OCI-LY3 (cell line): ENCODE measurements around the gene GPR55.

ENCODE experiments used
- H2AFZ ChIP-seq: fragments of 200-600, 300-600 bp; shearing (Covaris generic); 2 replicates; pipeline ENCODE4 v1.6.0; 2014; ENCODE audit warnings: antibody characterized with exemption, low read depth, low read length
- H3K27ac ChIP-seq: fragments of 200-600, 300-600 bp; sonication (generic); 2 replicates; pipeline ENCODE4 v1.5.1; 2014; ENCODE audit warnings: mild to moderate bottlenecking, low read length, moderate library complexity, mixed read lengths
- H3K27me3 ChIP-seq: fragments of 200-600, 300-600 bp; sonication (generic); 2 replicates; pipeline ENCODE4 v1.6.1; 2014; ENCODE audit warnings: low read depth, low read length, mixed read lengths
- H3K36me3 ChIP-seq: fragments of 200-600, 300-600 bp; sonication (generic); replicated peaks from 2 replicates; pipeline ENCODE3; 2014; ENCODE audit warnings: low read depth, low read length, mixed read lengths
- H3K4me1 ChIP-seq: fragments of 300-600, 200-600 bp; sonication (generic); 2 replicates; pipeline ENCODE4 v1.6.1; 2014; ENCODE audit warnings: low read length, mixed read lengths
- H3K4me2 ChIP-seq: fragments of 200-600, 300-600 bp; sonication (generic); 2 replicates; pipeline ENCODE4 v1.6.1; 2014; ENCODE audit warnings: low read length, mixed read lengths
- H3K4me3 ChIP-seq: fragments of 300-600, 200-600 bp; sonication (generic); 2 replicates; pipeline ENCODE4 v1.5.1; 2014; ENCODE audit warnings: antibody characterized with exemption, mild to moderate bottlenecking, low read length, moderate library complexity
- H3K79me2 ChIP-seq: fragments of 300-600, 200-600 bp; shearing (Covaris generic); 2 replicates; pipeline ENCODE4 v1.6.1; 2014; ENCODE audit warnings: mild to moderate bottlenecking, low read length, mixed read lengths
- H3K9ac ChIP-seq: fragments of 300-600, 200-600 bp; shearing (Covaris generic); 2 replicates; pipeline ENCODE4 v1.6.0; 2014; ENCODE audit warnings: mild to moderate bottlenecking, low read length, moderate library complexity
- H3K9me3 ChIP-seq: fragments of 200-600, 300-600 bp; shearing (Covaris generic); 2 replicates; pipeline ENCODE4 v1.6.1; 2014; ENCODE audit warnings: low read length, mixed read lengths; ENCODE audit not compliant: insufficient read depth
- H4K20me1 ChIP-seq: fragments of 200-600, 300-600 bp; sonication (generic); 2 replicates; pipeline ENCODE4 v1.6.1; 2016; ENCODE audit warnings: low read length, mixed read lengths; ENCODE audit not compliant: insufficient read depth
- CTCF ChIP-seq: fragments of 200-600, 300-600 bp; sonication (generic); IDR thresholded peaks from 2 replicates; pipeline ENCODE4 v1.5.1; 2014; ENCODE audit warnings: antibody characterized with exemption, low read length, low read depth
- EZH2phosphoT487 ChIP-seq: fragments of 200-600 bp; shearing (Covaris generic); IDR thresholded peaks from 2 replicates; pipeline ENCODE4 v1.6.1; 2018; ENCODE audit warnings: antibody characterized with exemption, mixed run types, low read depth

Gene GPR55

GRCh38 chr2:230928701-230929380 lies 3.8 kb upstream of the GPR55 start:
- TF ChIP-seq EZH2phosphoT487 (no peak), CTCF (no peak)
- Histone ChIP-seq H3K9me3 (no peaks in the 10 kb centered on the region), H3K4me3 (no peak overlapping the region), H3K36me3 (no peaks in the 10 kb centered on the region), H3K79me2 (no peaks in the 10 kb centered on the region), H3K27me3 (no peaks in the 10 kb centered on the region), H3K27ac (no peak overlapping the region), H2AFZ (no peak overlapping the region; the same call in 1 of the 2 replicates), H3K9ac (no peak overlapping the region), H3K4me2 (no peak overlapping the region), H4K20me1 (no peaks in the 10 kb centered on the region), H3K4me1 (peaks cover 46% of the 10 kb centered on the region)

DNA sequence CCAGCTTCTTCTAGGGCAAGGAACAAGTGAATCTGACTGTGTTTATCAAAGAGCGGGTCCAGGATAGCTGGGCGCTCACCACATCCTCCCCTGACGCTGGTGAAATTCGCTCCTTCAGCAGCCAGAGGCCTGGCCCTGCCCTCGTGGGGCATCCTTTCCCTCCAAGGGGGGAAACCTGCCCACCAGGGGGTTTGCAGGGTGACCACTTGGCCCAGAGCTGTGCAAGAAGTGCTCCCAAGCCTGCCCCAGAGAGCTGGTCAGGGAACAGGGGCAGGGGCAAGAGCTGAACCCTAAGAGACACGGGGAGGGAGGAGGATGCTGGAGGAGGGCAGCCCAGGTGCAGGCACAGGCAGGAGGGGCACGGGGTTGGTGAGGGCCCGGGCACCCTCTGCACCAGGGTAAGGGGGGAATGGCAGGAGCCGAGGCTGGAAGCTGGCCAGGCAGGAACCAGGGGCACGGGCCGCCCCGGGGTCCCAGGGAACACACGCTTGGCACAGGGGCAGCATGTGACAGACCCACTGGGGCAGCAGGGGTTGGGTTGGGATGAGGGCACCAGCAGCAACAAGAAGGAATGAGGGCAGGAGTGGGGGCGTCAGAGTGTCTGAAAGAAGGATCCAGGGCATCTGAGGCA lies 2.8 kb upstream of the GPR55 start:
- Histone ChIP-seq H2AFZ (no peak overlapping the region), H3K79me2 (no peaks in the 10 kb centered on the region), H3K9me3 (no peaks in the 10 kb centered on the region), H3K9ac (no peak overlapping the region), H3K4me2 (no peak overlapping the region), H3K27me3 (no peaks in the 10 kb centered on the region), H3K4me3 (no peak overlapping the region), H3K27ac (no peak overlapping the region), H3K36me3 (no peaks in the 10 kb centered on the region), H4K20me1 (no peaks in the 10 kb centered on the region), H3K4me1 (peaks cover 52% of the 10 kb centered on the region)
- TF ChIP-seq CTCF (no peak), EZH2phosphoT487 (no peak)

- Histone ChIP-seq H3K79me2 (no peaks in the 10 kb centered on the region), H3K4me1 (peaks cover 57% of the 10 kb centered on the region), H3K9me3 (no peaks in the 10 kb centered on the region), H4K20me1 (no peaks in the 10 kb centered on the region), H3K4me2 (peak overlapping the region; percentile 97), H3K27ac (peak overlapping the region; percentile 83), H3K9ac (peak overlapping the region; percentile 67; the same call in 1 of the 2 replicates), H3K27me3 (no peaks in the 10 kb centered on the region), H3K4me3 (peak overlapping the region; percentile 75), H2AFZ (peak overlapping the region; percentile 51), H3K36me3 (no peaks in the 10 kb centered on the region)
- TF ChIP-seq EZH2phosphoT487 (no peak), CTCF (0 out of 2 replicates have a peak, but pooled peaks have one; percentile 17)
These were observed 1.1 kb upstream of the GPR55 start for GRCh38 chr2:230925879-230926765.

DNA sequence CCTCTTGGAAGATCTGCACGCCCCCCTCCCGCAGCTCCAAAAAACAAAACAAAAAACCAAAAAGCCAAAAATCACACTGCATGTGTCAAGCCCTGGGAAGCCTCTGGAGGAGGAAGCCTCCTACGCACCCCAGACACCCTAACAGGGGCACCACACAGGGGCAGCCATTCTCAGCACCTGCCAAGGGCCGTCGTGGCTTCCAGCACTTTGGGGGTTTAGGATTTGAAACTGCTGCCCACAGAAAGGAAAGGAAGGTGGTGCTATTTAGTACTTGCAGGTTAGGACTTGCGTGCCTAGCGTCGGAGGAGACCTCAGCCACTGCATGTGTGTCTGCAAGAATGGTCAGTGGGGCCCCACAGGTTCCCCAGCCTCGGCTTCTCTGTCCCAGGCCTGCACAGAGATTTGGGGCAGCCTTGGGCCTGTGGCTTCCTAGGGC lies 419 bp upstream of the GPR55 start:
- Histone ChIP-seq H4K20me1 (no peaks in the 10 kb centered on the region), H3K4me3 (peak overlapping the region; percentile 75), H3K4me2 (peak overlapping the region; percentile 97)

More for the DNA sequence above, 419 bp upstream of the GPR55 start:
- no peaks in the 10 kb centered on the region for H3K79me2 ChIP-seq
- H3K27ac ChIP-seq: peak overlapping the region; percentile 83
- H3K9ac ChIP-seq: peak overlapping the region; percentile 67; the same call in 1 of the 2 replicates
- H3K9me3 ChIP-seq: no peaks in the 10 kb centered on the region
- peak overlapping the region; percentile 51 for H2AFZ ChIP-seq
- peaks cover 62% of the 10 kb centered on the region for H3K4me1 ChIP-seq
- H3K27me3 ChIP-seq: no peaks in the 10 kb centered on the region
- no peaks in the 10 kb centered on the region for H3K36me3 ChIP-seq
- TF ChIP-seq EZH2phosphoT487 (no peak), CTCF (no peak)
